Keratinocyte (primary cell): ENCODE data around the gene TXLNG. TPM values are rescaled to one million over a fixed set of nuclear protein-coding genes. Genes with fewer than 3 reads are reported as not detected.
A peak's percentile ranks its signal among the peaks of the same experiment; 100 is the strongest.

Source experiments
- DNase-seq: peaks from one replicate; pipeline ENCODE4 v3.0.0-alpha.2; 2011; ENCODE audit warnings: low read depth, missing footprints, low spot score
- FAIRE-seq: peaks from 2 replicates; lab custom pipeline; 2011; peaks lifted over from hg19 to GRCh38; lab: Jason Lieb, UNC
- H2AFZ ChIP-seq: 2 replicates; pipeline ENCODE4 v1.6.0; 2012; ENCODE audit warnings: low read length, control low read depth, inconsistent platforms; ENCODE audit not compliant: control insufficient read depth
- H3K27ac ChIP-seq: 2 replicates; pipeline ENCODE4 v1.5.1; 2011; ENCODE audit warnings: low read length; ENCODE audit not compliant: control insufficient read depth, insufficient read depth
- H3K27me3 ChIP-seq: 3 replicates; pipeline ENCODE4 v1.6.0; 2011; ENCODE audit warnings: low read length; ENCODE audit not compliant: control insufficient read depth, insufficient read depth; ENCODE audit errors: extremely low read depth
- H3K36me3 ChIP-seq, 2 experiments: 2 replicates in 1 of 2; 3 replicates in 1 of 2; pipeline ENCODE4 v1.5.1; 2011; ENCODE audit warnings: low read length in 2 of 2, mild to moderate bottlenecking in 1 of 2; ENCODE audit not compliant: control insufficient read depth in 2 of 2, insufficient read depth in 2 of 2; ENCODE audit errors: extremely low read depth in 1 of 2
- H3K4me1 ChIP-seq: 3 replicates; pipeline ENCODE4 v1.5.1; 2011; ENCODE audit warnings: low read length; ENCODE audit not compliant: control insufficient read depth, insufficient read depth; ENCODE audit errors: extremely low read depth
- H3K4me2 ChIP-seq: 3 replicates; pipeline ENCODE4 v1.6.0; 2011; ENCODE audit warnings: low read depth, low read length; ENCODE audit not compliant: control insufficient read depth, insufficient read depth; ENCODE audit errors: extremely low read depth
- H3K4me3 ChIP-seq, 3 experiments: fragments of 200-600 bp in 1 of 3; sonication (generic) in 1 of 3; 2 replicates in 2 of 3; 3 replicates in 1 of 3; pipeline ENCODE4 v1.5.1; 2011 to 2016; ENCODE audit warnings: low read length in 3 of 3, mild to moderate bottlenecking in 3 of 3, control low read depth in 2 of 3, inconsistent platforms in 1 of 3, low read depth in 1 of 3, mixed read lengths in 1 of 3, mixed run types in 1 of 3, moderate library complexity in 1 of 3; ENCODE audit not compliant: control insufficient read depth in 2 of 3, insufficient read depth in 2 of 3; ENCODE audit errors: extremely low read depth in 1 of 3
- H3K79me2 ChIP-seq: 2 replicates; pipeline ENCODE4 v1.6.0; 2012; ENCODE audit warnings: low read length; ENCODE audit not compliant: control insufficient read depth, insufficient read depth
- H3K9ac ChIP-seq: 3 replicates; pipeline ENCODE4 v1.6.0; 2011; ENCODE audit warnings: low read length; ENCODE audit not compliant: control insufficient read depth, insufficient read depth; ENCODE audit errors: extremely low read depth
- H3K9me1 ChIP-seq: 3 replicates; pipeline ENCODE4 v1.6.0; 2011; ENCODE audit warnings: low read length; ENCODE audit not compliant: control insufficient read depth, insufficient read depth; ENCODE audit errors: extremely low read depth
- H3K9me3 ChIP-seq: 2 replicates; pipeline ENCODE4 v1.5.1; 2012; ENCODE audit warnings: low read depth, low read length; ENCODE audit not compliant: control insufficient read depth
- H4K20me1 ChIP-seq: 3 replicates; pipeline ENCODE4 v1.6.0; 2011; ENCODE audit warnings: low read length; ENCODE audit not compliant: control insufficient read depth, insufficient read depth; ENCODE audit errors: extremely low read depth
- CTCF ChIP-seq, 3 experiments: IDR thresholded peaks in 1 of 3; conservative IDR thresholded peaks in 1 of 3; optimal IDR thresholded peaks in 1 of 3; 2 replicates in 2 of 3; 3 replicates in 1 of 3; pipeline versions ENCODE3 to v1.5.1; 2011; ENCODE audit warnings: low read length in 3 of 3, mild to moderate bottlenecking in 3 of 3, moderate library complexity in 2 of 3, control low read depth in 1 of 3, inconsistent platforms in 1 of 3; ENCODE audit not compliant: insufficient read depth in 2 of 3; ENCODE audit errors: extremely low read depth in 1 of 3
- EZH2 ChIP-seq: IDR thresholded peaks from one replicate; pipeline ENCODE4 v1.6.1; 2012; ENCODE audit warnings: inconsistent platforms, mild to moderate bottlenecking, low read length, moderate library complexity
- dilution Hi-C: fragments of 300-500 bp; cut with MboI; formaldehyde crosslinking; loops from one replicate; pipeline ENCODE4 v1.7.0; 2020; ENCODE audit warnings: low sequenced_read_pairs; ENCODE audit not compliant: extremely low pct_ligation_motif_present
- polyA plus RNA-seq, 5 experiments: library from polyadenylated mRNA; depleted of rRNA in 3 of 5; stranded (reverse) in 3 of 5; stranded (forward) in 1 of 5; unstranded in 1 of 5; fragments of >200 nt; gene quantifications; 1 replicate in 1 of 5; 2 replicates in 3 of 5; 3 replicates in 1 of 5; pipeline versions ENCODE4 v1.2.1 to v1.2.3, GENCODE V29; 2011 to 2012; ENCODE audit warnings: missing spikeins in 2 of 5, low read depth in 1 of 5, low replicate concordance in 1 of 5

The TXLNG gene
- polyA plus RNA-seq, 1 donor (not counting 4 experiments of a cell fraction or from before 2014, with no cell fraction given) = 38.5 TPM

DNA sequence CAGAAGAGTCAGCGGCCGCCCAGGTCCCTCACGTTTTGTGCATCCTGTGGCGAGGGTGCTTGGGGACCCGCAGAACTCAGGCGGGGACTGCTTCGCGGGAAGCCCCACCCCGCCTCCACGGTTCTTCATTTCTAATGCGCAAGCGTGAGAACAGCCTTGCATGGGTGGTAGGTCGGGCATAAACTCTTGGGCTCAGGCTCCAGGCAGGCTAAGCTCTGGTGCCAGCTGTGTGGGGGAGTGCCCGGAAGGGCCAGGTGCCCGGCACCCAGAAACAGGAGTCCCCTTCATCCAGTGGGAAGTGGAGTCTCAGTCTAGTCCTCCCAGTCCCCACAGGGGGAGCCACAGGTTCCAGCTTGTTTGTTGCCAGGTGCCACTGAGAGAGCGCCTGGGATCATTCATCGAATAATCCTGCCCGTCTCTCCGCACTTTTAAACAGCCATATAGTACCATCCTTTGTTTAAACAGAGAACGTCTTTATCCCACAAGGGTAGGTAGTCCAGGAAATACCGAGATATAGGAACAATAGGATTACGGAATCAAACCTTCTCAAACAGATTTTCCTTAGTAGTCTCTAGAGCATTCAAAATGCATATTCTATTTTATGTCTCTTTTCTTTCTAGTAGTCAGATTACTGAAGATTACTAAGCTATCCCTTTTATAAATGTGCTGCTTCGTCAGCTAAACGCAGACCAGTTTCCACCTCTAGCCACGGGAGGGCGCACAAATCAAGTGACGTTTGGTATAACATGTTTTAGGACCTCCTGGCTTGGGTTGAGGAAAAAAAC, 96.6 kb downstream of the TXLNG start:
- peak; percentile 62 to 82 (median 70) for TF ChIP-seq CTCF (optimal IDR thresholded peaks at IDR 0.05 in 1 of 3, IDR thresholded peaks at IDR 0.05 in 1 of 3, conservative IDR thresholded peaks at IDR 0.05 in 1 of 3; ENCODE audit: extremely low read depth in 1 of 3, insufficient read depth in 2 of 3, low read length in 3 of 3)
- TF ChIP-seq EZH2 = no peak
- Histone ChIP-seq H2AFZ (peak overlapping the region; percentile 6), H3K79me2 (no peaks in the 10 kb centered on the region), H3K9me3 (no peaks in the 10 kb centered on the region), H4K20me1 (no peaks in the 10 kb centered on the region), H3K36me3 (no peaks in the 10 kb centered on the region), H3K4me1 (peaks cover 6% of the 10 kb centered on the region), H3K9ac (peak overlapping the region; percentile 61), H3K27ac (peak overlapping the region; percentile 28), H3K9me1 (no peaks in the 10 kb centered on the region), H3K4me3 (peak overlapping the region; percentile 14 to 65 (median 38)), H3K27me3 (peaks cover 14% of the 10 kb centered on the region), H3K4me2 (peak overlapping the region; percentile 90)
- dilution Hi-C loops = no loop called here
- FAIRE-seq (peak; percentile 67), DNase-seq (no peak)

- Histone ChIP-seq H3K9me1 (no peaks in the 10 kb centered on the region), H3K9ac (no peak overlapping the region), H2AFZ (no peak overlapping the region), H3K27ac (no peak overlapping the region), H3K4me1 (peaks cover 6% of the 10 kb centered on the region), H3K4me3 (no peak overlapping the region), H3K9me3 (no peaks in the 10 kb centered on the region), H4K20me1 (no peaks in the 10 kb centered on the region), H3K4me2 (peak overlapping the region; percentile 90), H3K36me3 (no peaks in the 10 kb centered on the region), H3K27me3 (peaks cover 13% of the 10 kb centered on the region), H3K79me2 (no peaks in the 10 kb centered on the region)
- no peak for FAIRE-seq
- no peak for DNase-seq
- dilution Hi-C loops = no loop called here
- TF ChIP-seq CTCF (optimal IDR thresholded peaks at IDR 0.05 in 1 of 3, IDR thresholded peaks at IDR 0.05 in 1 of 3, conservative IDR thresholded peaks at IDR 0.05 in 1 of 3; ENCODE audit: extremely low read depth in 1 of 3, insufficient read depth in 2 of 3, low read length in 3 of 3) = no peak
- TF ChIP-seq EZH2 = no peak
Observed at GRCh38 chrX:16883487-16883804, 97.2 kb downstream of the TXLNG start.
